H1 (cell line): Measurements from ENCODE around the gene PRKAA1. TPM values are rescaled to one million over a fixed set of nuclear protein-coding genes. Genes with fewer than 3 reads are reported as not detected.
A peak's percentile ranks its signal among the peaks of the same experiment; 100 is the strongest.

Experiments
- CTCF ChIA-PET: fragments of 300-600 bp; sonication (Branson Sonifier 250); formaldehyde crosslinking; loops from one replicate; lab custom pipeline; 2021; ENCODE audit not compliant: partially characterized antibody; lab: Charles Lee
- POLR2A ChIA-PET: fragments of 300-600 bp; sonication (Branson Sonifier 250); formaldehyde crosslinking; loops from one replicate; lab custom pipeline; 2021; ENCODE audit warnings: inconsistent platforms; ENCODE audit not compliant: partially characterized antibody; lab: Charles Lee
- DNase-seq, 2 experiments: peaks; one replicate each; pipeline versions ENCODE4 v3.0.0 to v3.0.0-alpha.2; 2010 to 2022; ENCODE audit warnings: low spot score in 2 of 2, low read depth in 1 of 2, mixed read lengths in 1 of 2
- FAIRE-seq: peaks from 2 replicates; lab custom pipeline; 2011; peaks lifted over from hg19 to GRCh38; lab: Jason Lieb, UNC
- H2AFZ ChIP-seq: 2 replicates; pipeline ENCODE4 v1.8.1; 2012; ENCODE audit warnings: low read length, inconsistent platforms
- H2AK5ac ChIP-seq: 2 replicates; pipeline ENCODE4 v1.6.1; 2013; ENCODE audit warnings: low read depth, low read length
- H2BK120ac ChIP-seq: replicated peaks from 2 replicates; pipeline ENCODE3; 2013; ENCODE audit warnings: low read depth, low read length, inconsistent platforms
- H2BK12ac ChIP-seq: 2 replicates; pipeline ENCODE4 v1.6.1; 2013; ENCODE audit warnings: low read depth, low read length
- H2BK15ac ChIP-seq: 2 replicates; pipeline ENCODE4 v1.6.1; 2013; ENCODE audit warnings: low read length
- H2BK20ac ChIP-seq: 2 replicates; pipeline ENCODE4 v1.6.1; 2013; ENCODE audit warnings: low read length
- H2BK5ac ChIP-seq: 2 replicates; pipeline ENCODE4 v1.6.1; 2013; ENCODE audit warnings: low read depth, low read length
- H3K14ac ChIP-seq: 2 replicates; pipeline ENCODE4 v1.6.1; 2013; ENCODE audit warnings: inconsistent platforms; ENCODE audit not compliant: insufficient read length
- H3K18ac ChIP-seq: 2 replicates; pipeline ENCODE4 v1.6.1; 2013; ENCODE audit warnings: low read length; ENCODE audit errors: extremely low read depth
- H3K23ac ChIP-seq: 2 replicates; pipeline ENCODE4 v1.6.1; 2013; ENCODE audit warnings: inconsistent platforms; ENCODE audit not compliant: insufficient read length
- H3K23me2 ChIP-seq: 2 replicates; pipeline ENCODE4 v1.6.1; 2013; ENCODE audit warnings: low read depth, low read length
- H3K27ac ChIP-seq: 2 replicates; pipeline ENCODE4 v1.6.1; 2011; ENCODE audit warnings: low read depth, low read length, inconsistent platforms
- H3K27me3 ChIP-seq, 4 experiments: replicated peaks in 1 of 4; 1 replicate in 1 of 4; 2 replicates in 3 of 4; pipeline versions ENCODE4 v1.6.1 to v1.8.1; 2011 to 2013; ENCODE audit warnings: low read length in 3 of 4, mild to moderate bottlenecking in 3 of 4, inconsistent platforms in 2 of 4, mixed read lengths in 2 of 4, moderate library complexity in 1 of 4; ENCODE audit not compliant: control insufficient read depth in 3 of 4, insufficient read depth in 3 of 4; ENCODE audit errors: extremely low read depth in 1 of 4
- H3K36me3 ChIP-seq, 4 experiments: 2 replicates each; pipeline versions ENCODE4 v1.6.1 to v1.8.1; 2011 to 2013; ENCODE audit warnings: mild to moderate bottlenecking in 4 of 4, low read length in 3 of 4, moderate library complexity in 2 of 4, control low read depth in 1 of 4, inconsistent platforms in 1 of 4; ENCODE audit not compliant: insufficient read depth in 4 of 4, control insufficient read depth in 2 of 4
- H3K4ac ChIP-seq: replicated peaks from 2 replicates; pipeline ENCODE3; 2013; ENCODE audit warnings: low read length, low read depth, mixed read lengths, inconsistent platforms; ENCODE audit not compliant: insufficient read length
- H3K4me1 ChIP-seq, 4 experiments: replicated peaks in 1 of 4; 1 replicate in 1 of 4; 2 replicates in 3 of 4; pipeline versions ENCODE4 v1.6.1 to v1.8.1; 2011 to 2013; ENCODE audit warnings: low read length in 3 of 4, inconsistent platforms in 2 of 4, mixed read lengths in 1 of 4; ENCODE audit not compliant: insufficient read depth in 4 of 4, control insufficient read depth in 3 of 4
- H3K4me2 ChIP-seq, 2 experiments: 2 replicates each; pipeline versions ENCODE4 v1.6.1 to v1.8.1; 2011 to 2013; ENCODE audit warnings: low read depth in 2 of 2, low read length in 2 of 2, control low read depth in 1 of 2, inconsistent platforms in 1 of 2, mild to moderate bottlenecking in 1 of 2; ENCODE audit not compliant: insufficient read depth in 1 of 2
- H3K4me3 ChIP-seq, 4 experiments: fragments of 200-600, 300-600 bp in 1 of 4; sonication (generic), shearing (Covaris generic), sonication (Bioruptor Twin) in 1 of 4; 2 replicates each; pipeline versions ENCODE4 v1.5.1 to v1.8.1; 2011 to 2016; ENCODE audit warnings: low read length in 4 of 4, low read depth in 3 of 4, control low read depth in 2 of 4, inconsistent platforms in 2 of 4, mild to moderate bottlenecking in 2 of 4, mixed read lengths in 1 of 4, moderate library complexity in 1 of 4; ENCODE audit not compliant: insufficient read depth in 2 of 4; ENCODE audit errors: extremely low read depth in 1 of 4
- H3K56ac ChIP-seq: replicated peaks from 2 replicates; pipeline ENCODE3; 2013; ENCODE audit warnings: low read depth, mild to moderate bottlenecking, mixed read lengths, low read length, inconsistent platforms; ENCODE audit not compliant: insufficient read length
- H3K79me1 ChIP-seq: 2 replicates; pipeline ENCODE4 v1.6.1; 2013; ENCODE audit warnings: low read depth, low read length, control low read depth
- H3K79me2 ChIP-seq, 2 experiments: 2 replicates each; pipeline versions ENCODE4 v1.6.1 to v1.8.1; 2012 to 2013; ENCODE audit warnings: low read length in 2 of 2, mild to moderate bottlenecking in 2 of 2, inconsistent platforms in 1 of 2; ENCODE audit not compliant: insufficient read depth in 2 of 2, control insufficient read depth in 1 of 2
- H3K9ac ChIP-seq, 4 experiments: replicated peaks in 1 of 4; 1 replicate in 1 of 4; 2 replicates in 3 of 4; pipeline versions ENCODE4 v1.6.1 to v1.8.1; 2011 to 2013; ENCODE audit warnings: low read depth in 3 of 4, low read length in 3 of 4, control low read depth in 2 of 4, mild to moderate bottlenecking in 2 of 4, moderate library complexity in 2 of 4, inconsistent platforms in 1 of 4; ENCODE audit errors: extremely low read depth in 1 of 4
- H3K9me3 ChIP-seq, 2 experiments: 2 replicates each; pipeline versions ENCODE4 v1.6.1 to v1.8.1; 2012 to 2013; ENCODE audit warnings: mild to moderate bottlenecking in 2 of 2, moderate library complexity in 2 of 2, control low read depth in 1 of 2, inconsistent platforms in 1 of 2, low read depth in 1 of 2, low read length in 1 of 2, mixed read lengths in 1 of 2; ENCODE audit not compliant: insufficient read depth in 2 of 2
- H4K20me1 ChIP-seq, 2 experiments: replicated peaks in 1 of 2; 2 replicates each; pipeline versions ENCODE3 to v1.8.1; 2011 to 2013; ENCODE audit warnings: inconsistent platforms in 2 of 2, low read length in 2 of 2, mild to moderate bottlenecking in 1 of 2; ENCODE audit not compliant: insufficient read depth in 2 of 2, control insufficient read depth in 1 of 2
- H4K5ac ChIP-seq: 2 replicates; pipeline ENCODE4 v1.6.1; 2013; ENCODE audit warnings: low read length, low read depth, mixed read lengths, inconsistent platforms; ENCODE audit not compliant: insufficient read length
- H4K8ac ChIP-seq: 2 replicates; pipeline ENCODE4 v1.8.0; 2013; ENCODE audit warnings: mild to moderate bottlenecking, moderate library complexity, low read length, inconsistent platforms; ENCODE audit not compliant: insufficient read depth; ENCODE audit errors: extremely low read depth
- H4K91ac ChIP-seq: replicated peaks from 2 replicates; pipeline ENCODE3; 2013; ENCODE audit warnings: low read length, mixed read lengths, inconsistent platforms; ENCODE audit not compliant: insufficient read length
- FOSL1 ChIP-seq: IDR thresholded peaks from 2 replicates; pipeline ENCODE4 v1.6.1; 2011; ENCODE audit warnings: mild to moderate bottlenecking, low read depth, low read length, moderate library complexity; ENCODE audit not compliant: insufficient read depth
- POLR2A ChIP-seq, 2 experiments: IDR thresholded peaks; 1 replicate in 1 of 2; 2 replicates in 1 of 2; pipeline ENCODE4 v1.6.1; 2011; ENCODE audit warnings: low read depth in 2 of 2, low read length in 2 of 2, mild to moderate bottlenecking in 2 of 2; ENCODE audit errors: control extremely low read depth in 1 of 2
- SP1 ChIP-seq: IDR thresholded peaks from 2 replicates; pipeline ENCODE4 v1.6.1; 2011; ENCODE audit warnings: low read depth, low read length
- WGBS, 2 experiments: shearing (Covaris generic) in 1 of 2; methylation state at CpG; one replicate each; pipeline versions ENCODE4 v1.1.6 to v1.1.7; 2013 to 2015; ENCODE audit warnings: low lambda C conversion rate in 2 of 2, mixed read lengths in 2 of 2, inconsistent platforms in 1 of 2, low coverage in 1 of 2, missing lambda C conversion rate in 1 of 2; ENCODE audit not compliant: insufficient replicate concordance in 2 of 2, insufficient coverage in 1 of 2, insufficient read length in 1 of 2; ENCODE audit errors: extremely low coverage in 1 of 2, missing lambda C conversion rate in 1 of 2; 5-methylcytosine and 5-hydroxymethylcytosine counted together
- polyA plus RNA-seq, 7 experiments: library from polyadenylated mRNA; depleted of rRNA in 3 of 7; stranded (reverse) in 5 of 7; unstranded in 2 of 7; fragments of >200 nt in 5 of 7; fragments of 200-250 nt in 2 of 7; gene quantifications; 1 replicate in 5 of 7; 2 replicates in 1 of 7; 4 replicates in 1 of 7; pipeline versions ENCODE4 v1.2.1 to v1.2.3, GENCODE V29; 2011 to 2013; ENCODE audit warnings: missing spikeins in 2 of 7, mixed read lengths in 2 of 7
- total RNA-seq: library from RNA; stranded (reverse); fragmentation: NEBNext Ultra II Directional; extraction: Animal tissue kit (Norgen Biotek cat#: 25700); gene quantifications from 2 replicates; pipeline ENCODE4 v1.2.1, GENCODE V29; 2021

The PRKAA1 gene
- total and polyA plus RNA-seq, 2 of the 8 experiments (the other 6 are each of a cell fraction or from before 2014, with no cell fraction given): 10.4 to 33.1 TPM

GRCh38 chr5:40833712-40834229, 35.6 kb upstream of the PRKAA1 start:
- Histone ChIP-seq H3K4me1 (peaks cover 0 to 7% (median 1%) of the 10 kb centered on the region in 4 experiments; a peak in 2 of 7 replicates), H4K20me1 (peaks cover 11 to 26% of the 10 kb centered on the region in 2 experiments), H3K79me2 (peaks cover 17 to 45% of the 10 kb centered on the region in 2 experiments), H3K9ac (peak overlapping the region; percentile 97 to 100 (median 99)), H3K4me2 (peak overlapping the region; percentile 86 to 93), H3K4me3 (peak overlapping the region; percentile 85 to 100 (median 99)), H3K23ac (no peak overlapping the region), H3K36me3 (peaks cover 41 to 58% (median 54%) of the 10 kb centered on the region in 4 experiments), H2BK120ac (no peak overlapping the region), H3K14ac (no peak overlapping the region), H2AK5ac (no peak overlapping the region), H2BK15ac (no peak overlapping the region), H4K91ac (no peak overlapping the region), H4K5ac (no peak overlapping the region), H3K18ac (no peak overlapping the region), H3K23me2 (peaks cover 8% of the 10 kb centered on the region), H2BK5ac (no peak overlapping the region; the same call in 1 of the 2 replicates), H3K27ac (peak overlapping the region; percentile 94), H3K27me3 (no peaks in the 10 kb centered on the region), H4K8ac (no peak overlapping the region), H2BK12ac (no peak overlapping the region), H3K4ac (peak overlapping the region; percentile 21), H3K56ac (no peak overlapping the region), H3K9me3 (no peaks in the 10 kb centered on the region), H2AFZ (no peak overlapping the region), H3K79me1 (0 out of 2 replicates have a peak, but pooled peaks cover 2% of the 10 kb centered on the region), H2BK20ac (no peak overlapping the region)
- WGBS, 2 experiments: 46% methylated on average over 13 of the region's 13 CpGs; no CpG with 5 or more reads in 1 of the 2 experiments
- no peak for TF ChIP-seq FOSL1
- TF ChIP-seq POLR2A (IDR thresholded peaks at IDR 0.05; ENCODE audit: control extremely low read depth in 1 of 2, low read depth in 2 of 2, low read length in 2 of 2): peak in 1 of 2 experiments; percentile 22; a peak in 1 of 3 replicates
- TF ChIP-seq SP1: peak; percentile 10; the same call in 1 of the 2 replicates
- POLR2A ChIA-PET: interaction anchor here (0.9 to 16.9 kb wide), 13 partner anchors 10 to 934 kb away, joined by 3 to 372 read pairs (median 5); partner anchors contain the start of gene CARD6
- CTCF ChIA-PET: interaction anchor here (1.0 to 2.3 kb wide), 5 partner anchors 8 to 78 kb away, joined by 3 to 10 read pairs (median 4); partner anchors contain the start of gene TTC33
- DNase-seq: no peak
- FAIRE-seq: no peak
